GM19351 (cell line): Measurements from ENCODE around the gene THBD.

ENCODE experiments used
- ATAC-seq: cut with Tn5 transposase; IDR thresholded peaks from one replicate; pipeline ENCODE4 v1.9.1; 2021; ENCODE audit warnings: mild to moderate bottlenecking, moderate library complexity; ENCODE audit not compliant: unreplicated experiment

The THBD gene

DNA sequence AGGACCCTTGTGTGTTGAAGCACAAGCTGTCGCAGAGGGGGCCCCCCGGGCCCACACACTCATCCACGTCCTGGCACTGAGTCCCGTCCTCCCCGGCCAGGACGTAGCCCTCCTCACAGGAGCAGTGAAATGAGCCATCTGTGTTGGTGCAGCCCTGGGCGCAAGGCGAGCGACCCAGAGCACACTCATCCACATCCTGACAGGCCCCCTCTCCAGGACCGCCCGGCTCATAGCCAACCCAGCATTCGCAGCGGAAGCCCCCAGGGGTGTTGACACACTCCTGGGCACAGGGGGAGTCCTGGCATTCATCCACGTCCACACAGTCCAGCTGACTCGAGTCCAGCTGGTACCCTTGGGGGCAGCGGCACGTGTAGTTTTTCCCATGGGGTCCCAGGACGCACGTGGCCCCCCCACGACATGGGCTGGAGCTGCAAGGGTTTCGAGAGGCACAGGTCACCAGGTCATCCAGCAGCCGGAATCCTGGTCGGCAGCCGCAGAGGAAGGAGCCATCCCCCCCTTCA lies 35.4 kb upstream of the THBD start:
- no peak for ATAC-seq

DNA sequence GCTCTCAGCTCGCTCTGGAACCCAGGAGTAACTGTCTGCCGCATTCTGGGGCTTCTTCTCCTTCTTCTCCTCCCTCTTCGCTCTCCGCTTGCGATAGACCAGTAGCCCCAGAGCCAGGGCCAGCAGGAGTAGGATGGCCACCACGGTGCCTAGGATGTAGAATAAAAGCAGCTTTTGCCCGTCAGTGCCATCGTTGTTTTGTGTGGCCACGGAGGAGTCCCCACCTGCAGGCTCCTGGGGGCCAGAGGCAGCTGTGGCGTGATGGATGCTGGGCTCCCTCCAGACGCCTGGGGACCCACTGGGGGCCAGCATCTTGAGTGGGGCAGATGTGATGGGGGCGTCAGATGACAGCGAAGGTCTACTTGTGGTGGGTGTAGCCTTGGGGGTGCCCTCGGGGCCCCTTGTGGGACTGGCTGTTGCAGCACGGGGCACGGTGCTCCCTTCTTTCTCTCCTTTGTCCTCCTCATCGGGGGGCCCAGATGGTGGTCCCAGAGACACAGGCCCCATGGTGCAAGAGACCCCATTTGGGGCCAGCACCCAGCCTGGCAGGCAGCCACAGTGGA lies 34.9 kb upstream of the THBD start:
- no peak for ATAC-seq

DNA sequence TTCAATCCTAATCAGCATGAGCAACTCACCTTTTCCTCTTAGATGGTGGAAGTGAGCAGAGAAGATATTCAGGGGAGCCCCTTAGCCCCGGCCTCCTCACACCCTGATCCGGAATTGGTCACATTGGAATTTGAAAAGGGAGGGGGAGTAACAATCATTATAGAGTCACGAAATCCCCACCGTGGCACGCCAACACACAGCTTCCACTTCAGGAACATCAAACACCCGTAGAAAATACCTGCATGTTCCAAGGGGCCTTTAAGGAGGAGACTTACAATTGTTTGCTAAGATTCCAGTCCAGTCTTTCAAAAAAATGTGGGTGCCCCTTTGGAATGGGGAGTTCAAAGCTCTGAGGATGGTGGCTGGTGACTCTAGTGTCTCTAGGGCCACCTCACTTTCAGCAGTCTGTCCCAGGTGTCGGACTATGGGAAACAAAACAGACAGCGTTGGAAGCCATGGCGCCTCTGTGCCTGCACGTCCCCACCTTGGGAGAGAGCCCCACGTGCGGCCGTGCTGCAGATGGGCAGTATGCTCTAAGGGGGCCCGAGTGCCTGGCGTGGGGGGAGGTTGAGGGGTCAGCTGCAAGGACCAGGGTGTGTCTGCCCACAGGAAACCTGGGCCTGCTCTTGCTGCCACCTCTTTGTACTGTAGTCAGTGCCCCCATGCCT lies 34.2 kb upstream of the THBD start:
- no peak for ATAC-seq

DNA sequence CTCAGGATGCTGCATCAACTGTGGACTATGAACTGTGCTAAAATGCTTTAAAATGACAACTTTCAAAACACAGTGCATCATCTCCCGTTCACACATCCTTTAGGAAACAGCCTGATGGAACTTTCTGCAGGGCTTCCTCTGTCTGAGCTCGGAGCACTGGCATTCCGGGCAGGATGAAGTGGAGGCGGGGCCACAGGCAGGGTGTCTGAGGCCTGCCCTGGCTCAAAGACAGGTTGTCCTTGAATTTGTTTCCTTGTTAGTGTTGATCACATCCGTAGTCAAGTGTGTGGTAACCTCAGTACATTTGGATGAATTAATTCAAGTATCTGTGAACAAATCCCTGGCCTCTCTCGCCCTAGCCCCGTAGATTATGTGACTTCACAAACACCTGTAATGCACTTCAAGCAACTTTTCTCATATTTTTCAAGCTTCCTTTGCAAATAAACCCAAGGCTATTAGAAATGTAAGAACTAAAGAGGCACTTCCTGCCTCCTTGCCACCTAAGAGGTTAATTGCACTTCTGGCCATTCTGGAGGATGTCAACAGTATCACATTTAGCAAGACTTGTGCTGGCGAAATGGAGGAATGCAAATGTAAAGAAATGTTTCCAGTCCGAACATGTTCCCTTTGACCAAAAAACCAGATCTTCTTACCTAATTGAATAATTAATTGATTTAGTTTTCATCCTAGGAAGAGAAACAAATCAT lies 33.5 kb upstream of the THBD start:
- ATAC-seq: no peak

DNA sequence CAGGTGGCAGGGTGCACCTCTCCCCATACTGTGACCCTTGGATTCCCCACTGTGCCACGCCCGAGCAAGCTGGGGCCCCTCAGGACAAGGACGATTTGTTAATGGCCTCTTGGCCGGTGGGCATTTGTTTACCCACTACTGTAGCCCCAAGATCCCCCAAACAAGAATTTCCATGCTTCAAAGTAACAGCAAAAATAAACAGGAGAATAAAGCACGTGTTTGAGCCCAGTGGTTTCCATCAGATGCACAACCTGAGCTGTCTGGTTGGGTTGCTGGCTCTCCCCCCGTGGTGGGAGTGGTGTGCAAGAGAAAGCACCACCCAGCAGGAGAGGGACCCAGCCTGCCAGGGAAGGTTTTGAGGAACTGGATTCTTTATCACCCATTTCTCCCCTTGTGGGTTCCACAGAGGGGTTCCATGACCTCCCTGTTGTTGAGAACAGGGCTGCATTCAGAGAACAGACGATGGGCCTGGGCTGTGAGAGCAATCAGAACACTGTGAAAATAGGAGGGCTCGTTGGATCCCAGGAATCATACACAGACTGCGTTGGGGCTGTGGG lies 31.9 kb upstream of the THBD start:
- no peak for ATAC-seq

- ATAC-seq: no peak
Measured at GRCh38 chr20:23080521-23080920, 31.0 kb upstream of the THBD start.

DNA sequence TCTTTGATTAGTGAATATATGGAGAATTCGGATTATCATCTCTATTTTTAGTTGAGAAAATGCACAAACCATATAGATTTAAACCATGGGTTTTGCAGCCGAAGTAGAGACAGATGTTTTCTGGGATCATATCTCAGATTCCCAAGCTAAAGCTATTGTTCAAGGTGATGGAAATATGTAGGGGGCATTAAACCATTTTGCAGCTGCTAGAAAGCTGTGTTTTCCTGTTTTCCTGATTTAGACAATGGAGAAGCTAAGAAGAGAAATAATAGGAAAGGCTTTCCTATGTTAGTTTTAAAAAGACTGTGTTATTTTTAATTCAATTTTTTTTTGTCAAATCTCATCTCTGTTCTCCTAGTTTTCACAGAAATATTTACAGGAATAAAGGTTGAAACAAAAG lies 30.5 kb upstream of the THBD start:
- no peak for ATAC-seq

- no peak for ATAC-seq
Measured at GRCh38 chr20:23079016-23079351, 29.5 kb upstream of the THBD start.

DNA sequence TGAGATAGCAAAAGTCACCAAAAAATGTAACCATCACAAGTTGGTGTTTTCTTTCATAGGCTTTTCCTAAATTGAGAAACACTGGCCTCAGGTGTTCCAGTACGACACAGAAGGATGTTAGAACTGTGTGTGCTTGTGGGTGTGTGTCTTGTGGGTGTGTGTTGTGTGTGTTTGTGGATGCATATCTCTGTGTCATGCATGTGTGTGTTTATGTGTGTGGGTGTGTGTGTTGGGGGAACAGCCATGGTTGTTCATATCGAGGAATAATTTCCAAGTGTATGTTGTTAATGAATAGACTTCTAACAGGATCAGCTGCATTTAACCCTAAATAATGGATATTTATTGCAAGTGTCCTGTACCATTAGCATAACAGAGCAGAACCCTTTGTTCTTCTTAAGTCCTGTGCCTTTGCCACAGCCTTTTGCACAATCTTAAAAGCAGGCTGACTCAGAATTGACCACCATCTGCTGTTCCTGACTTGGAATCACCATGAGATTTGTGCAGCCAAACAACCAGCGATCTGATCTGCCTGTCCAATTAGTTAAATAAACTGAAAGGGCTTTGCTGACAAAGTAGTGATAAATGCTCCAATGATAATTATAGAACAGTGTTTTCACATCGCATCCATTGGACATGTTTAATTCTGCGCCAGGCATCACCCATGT lies 29.0 kb upstream of the THBD start:
- no peak for ATAC-seq

DNA sequence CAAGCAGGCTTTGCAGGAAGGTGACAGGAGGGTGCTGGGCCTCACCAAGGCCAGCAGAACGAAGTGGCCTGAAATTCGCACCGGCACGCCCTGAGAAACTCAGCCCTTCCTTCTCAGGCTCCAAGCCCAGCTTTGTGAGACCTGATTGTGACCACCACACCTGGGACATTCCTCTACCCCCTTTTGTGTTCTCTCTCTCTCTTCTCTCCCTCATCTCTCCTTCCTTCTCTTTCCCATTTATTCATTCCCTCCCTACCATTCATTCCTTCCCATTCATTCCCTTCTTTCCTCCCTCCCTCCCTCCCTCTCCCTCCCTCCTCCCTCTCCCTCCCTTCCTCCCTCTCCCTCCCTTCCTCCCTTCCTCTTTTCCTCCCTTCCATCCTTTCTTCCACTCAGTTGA lies 27.8 kb upstream of the THBD start:
- ATAC-seq: no peak

- ATAC-seq: no peak
Measured at GRCh38 chr20:23074052-23074451, 24.6 kb upstream of the THBD start.

DNA sequence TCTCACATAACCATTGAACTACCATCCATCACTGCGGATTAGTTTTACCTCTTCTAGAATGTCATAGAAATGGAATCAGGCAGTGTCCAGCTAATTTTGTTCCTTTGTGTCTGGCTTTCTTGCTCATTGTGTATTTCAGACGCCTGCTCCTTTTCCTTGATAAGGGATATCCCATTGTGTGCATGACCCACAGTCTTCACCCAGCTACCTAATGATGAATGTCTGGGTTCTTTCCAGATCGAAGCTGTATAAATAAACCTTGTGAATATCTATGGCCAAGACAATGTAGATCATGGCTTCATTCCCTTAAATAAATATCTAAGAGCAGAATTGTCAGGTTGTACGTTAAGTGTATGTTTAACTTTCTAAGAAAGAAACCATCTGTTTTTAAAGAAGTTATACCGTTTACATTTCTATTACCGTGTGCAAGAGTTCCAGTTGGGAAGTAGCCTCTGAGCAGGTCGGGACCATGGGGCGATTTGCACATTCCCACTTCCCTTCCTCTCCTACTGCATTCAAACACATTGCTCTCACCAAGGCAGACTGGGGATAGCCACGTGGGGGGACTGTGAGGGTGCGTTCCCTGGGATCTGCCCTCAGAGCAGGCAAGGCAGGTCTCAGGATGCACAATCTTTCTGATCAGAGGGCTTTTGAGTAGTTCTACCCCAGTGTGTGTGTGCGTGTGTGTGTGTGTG lies 23.6 kb upstream of the THBD start:
- ATAC-seq: no peak

DNA sequence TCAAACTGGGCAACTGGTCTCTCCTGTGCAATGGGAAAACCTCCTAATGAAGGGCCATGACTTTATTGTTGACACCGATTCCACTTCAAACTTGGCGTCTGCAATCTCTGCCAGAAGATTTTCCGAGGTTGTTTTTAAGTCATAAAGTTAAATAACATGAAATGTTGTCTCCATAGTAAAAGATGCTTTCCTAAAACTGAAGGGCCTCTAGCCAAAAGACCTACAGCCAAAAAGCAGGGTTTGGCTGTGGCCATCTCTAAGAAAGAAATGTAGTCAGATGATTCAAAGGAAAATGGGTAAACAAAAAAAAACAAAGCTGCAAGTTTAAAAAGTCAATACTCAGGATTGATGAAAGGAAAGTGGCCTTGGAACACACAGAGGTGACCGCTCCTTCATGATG lies 22.5 kb upstream of the THBD start:
- ATAC-seq: no peak

DNA sequence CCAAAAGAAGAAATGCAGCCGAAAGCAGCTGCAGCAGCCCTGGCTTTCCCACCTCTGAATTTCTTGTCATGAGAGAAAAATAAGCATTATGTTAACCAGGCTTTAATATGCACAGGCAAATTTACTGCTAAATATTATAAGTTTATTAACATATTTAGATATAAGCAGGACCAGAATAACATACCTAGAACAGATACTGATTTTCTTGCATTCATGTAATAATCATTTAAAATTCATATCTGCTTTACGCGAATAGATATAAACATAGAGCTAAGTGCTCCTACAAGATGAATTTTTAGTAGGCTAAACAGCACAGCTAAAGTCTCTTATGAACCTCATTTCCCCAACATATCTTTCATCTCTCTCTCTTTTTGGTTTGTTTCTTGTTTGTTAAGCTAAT lies 21.9 kb upstream of the THBD start:
- ATAC-seq: no peak

- no peak for ATAC-seq
Measured at GRCh38 chr20:23069108-23069507, 19.6 kb upstream of the THBD start.

- ATAC-seq: no peak
Measured at GRCh38 chr20:23068283-23068682, 18.8 kb upstream of the THBD start.

- no peak for ATAC-seq
Measured at GRCh38 chr20:23066772-23067171, 17.3 kb upstream of the THBD start.

GRCh38 chr20:23065266-23066201 lies 16.1 kb upstream of the THBD start:
- ATAC-seq: no peak

DNA sequence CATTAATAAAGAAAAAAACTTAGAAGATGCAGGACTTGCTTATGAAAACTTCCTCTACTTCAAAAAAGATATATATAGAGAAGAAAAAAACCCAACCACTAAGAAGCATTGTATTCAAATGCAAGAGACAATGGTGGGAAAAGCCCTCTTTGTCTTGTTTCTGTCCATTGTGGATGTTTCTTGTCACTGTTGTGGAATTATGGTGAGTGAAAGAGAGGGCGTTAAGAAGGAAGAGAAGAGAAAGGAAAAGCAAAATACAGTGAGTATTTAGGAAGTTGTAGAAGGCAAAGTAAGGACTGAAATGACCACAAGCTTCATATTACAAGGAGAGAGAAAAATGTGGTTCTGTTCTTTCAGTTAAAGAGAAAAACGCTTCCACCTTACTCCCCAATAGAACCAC lies 14.1 kb upstream of the THBD start:
- no peak for ATAC-seq

- no peak for ATAC-seq
Measured at GRCh38 chr20:23063168-23063567, 13.7 kb upstream of the THBD start.
